Measurements from ENCODE around the gene XKR7.
A peak's percentile ranks its signal among the peaks of the same experiment; 100 is the strongest.
"Not testable (repeated sequence)": the region's sequence is repeated elsewhere in the genome, so short reads cannot be mapped to it uniquely, and the experiment has no call there.

XKR7 gene

DNA sequence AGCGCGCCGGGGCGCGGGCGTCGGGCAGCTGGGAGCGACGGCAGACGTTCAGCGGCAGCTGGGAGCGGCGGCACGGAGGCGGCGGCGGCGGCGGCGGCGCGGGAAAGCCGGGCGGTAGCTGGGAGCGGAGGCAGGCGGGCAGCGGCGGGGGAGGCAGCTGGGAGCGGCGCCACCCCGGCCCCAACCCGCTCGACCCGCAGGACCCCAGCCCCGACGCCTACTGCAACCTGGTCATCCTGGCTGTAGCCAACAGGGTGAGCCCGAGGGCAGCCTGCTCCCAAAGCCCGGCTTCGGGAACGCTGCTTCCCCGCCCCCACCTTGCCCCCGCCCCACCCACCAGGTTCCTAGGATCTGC lies 51.2 kb downstream of the XKR7 start:
- peak; percentile 62 for DNase-seq

DNA sequence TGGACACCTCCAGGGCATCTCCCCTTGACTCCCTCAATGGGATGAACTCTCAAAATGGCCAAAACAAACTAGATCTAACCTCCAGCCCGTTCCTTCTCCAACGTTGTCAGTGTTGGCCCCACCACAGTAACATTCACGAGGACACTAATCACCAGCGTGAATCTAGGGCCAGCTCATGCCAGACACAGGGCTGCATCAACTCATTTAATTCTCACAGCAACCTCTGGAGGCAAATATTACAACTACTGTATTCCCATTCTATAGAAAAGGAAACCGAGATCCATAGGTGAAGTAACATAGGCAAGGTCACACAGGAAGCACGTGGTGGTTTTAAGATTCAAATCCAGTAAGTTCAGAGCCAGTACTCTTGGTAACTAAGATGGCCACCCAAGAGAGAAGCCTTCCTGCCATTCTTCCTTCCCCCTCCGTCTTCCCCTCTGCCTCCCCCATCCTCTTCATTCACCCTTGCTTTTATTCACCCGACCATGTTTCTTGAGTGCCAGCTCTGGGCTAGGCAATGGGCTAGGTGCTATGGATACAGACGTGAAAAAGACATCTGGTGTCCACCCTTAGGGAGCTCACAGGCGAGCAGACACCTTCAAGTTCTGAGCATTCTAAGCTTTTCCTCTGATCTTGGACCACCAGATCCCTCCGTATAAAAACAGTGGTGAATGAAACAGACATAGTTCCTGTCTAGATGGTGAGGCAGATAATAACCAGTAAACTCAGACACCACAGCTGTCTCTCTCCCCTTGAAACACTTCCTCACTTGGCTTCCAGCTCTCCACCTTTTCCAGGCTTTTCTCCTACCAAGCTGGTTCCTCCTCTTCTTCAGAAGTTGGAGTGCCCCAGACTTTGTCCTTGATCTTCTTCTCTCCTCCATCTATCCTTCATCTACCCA lies 51.9 kb downstream of the XKR7 start:
- DNase-seq, result no peak

DNA sequence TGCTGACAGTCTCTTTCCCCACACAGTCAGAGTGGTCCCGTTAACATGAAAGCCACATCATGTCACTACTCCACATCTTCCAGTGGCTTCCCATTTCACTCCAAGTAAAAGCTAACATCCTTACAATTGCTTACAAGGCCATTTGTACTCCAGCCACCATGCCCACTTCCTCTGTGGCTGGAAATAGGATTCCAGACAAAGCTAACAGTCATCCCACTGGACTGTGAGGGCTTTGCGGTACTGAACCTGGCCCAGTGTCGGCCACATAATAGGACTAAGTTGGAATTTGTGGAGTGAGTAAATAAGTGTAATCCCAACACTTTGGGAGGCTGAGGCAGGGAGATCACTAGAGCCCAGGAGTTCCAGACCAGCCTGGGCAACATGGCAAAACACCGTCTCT lies 53.1 kb downstream of the XKR7 start:
- DNase-seq, result no peak

DNA sequence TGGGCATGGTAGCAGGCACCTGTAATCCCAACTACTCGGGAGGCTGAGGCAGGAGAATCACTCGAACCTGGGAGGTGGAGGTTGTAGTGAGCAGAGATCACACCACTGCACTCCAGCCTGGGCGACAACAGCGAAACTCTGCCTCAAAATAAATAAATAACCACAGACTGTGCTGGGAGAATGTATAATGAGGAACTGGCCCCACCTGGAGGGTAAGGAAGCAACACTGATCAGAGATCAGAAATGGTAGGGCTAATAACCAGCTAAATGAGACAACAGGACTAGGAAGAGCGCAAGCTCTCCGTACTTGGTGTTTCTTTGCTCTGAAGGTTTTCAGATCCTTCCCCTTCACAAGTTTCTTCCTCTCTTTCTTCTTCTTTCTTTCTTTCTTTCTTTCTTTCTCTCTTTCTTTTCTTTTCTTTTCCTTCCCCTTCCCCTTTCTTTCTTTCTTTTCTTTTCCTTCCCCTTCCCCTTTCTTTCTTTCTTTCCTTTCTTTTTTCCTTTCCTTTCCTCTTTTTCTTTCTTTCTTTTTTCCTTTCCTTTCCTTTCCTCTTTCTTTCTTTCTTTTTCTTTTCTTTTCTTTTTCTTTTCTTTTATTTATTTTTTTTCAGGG lies 56.8 kb downstream of the XKR7 start:
- no peak for DNase-seq

DNA sequence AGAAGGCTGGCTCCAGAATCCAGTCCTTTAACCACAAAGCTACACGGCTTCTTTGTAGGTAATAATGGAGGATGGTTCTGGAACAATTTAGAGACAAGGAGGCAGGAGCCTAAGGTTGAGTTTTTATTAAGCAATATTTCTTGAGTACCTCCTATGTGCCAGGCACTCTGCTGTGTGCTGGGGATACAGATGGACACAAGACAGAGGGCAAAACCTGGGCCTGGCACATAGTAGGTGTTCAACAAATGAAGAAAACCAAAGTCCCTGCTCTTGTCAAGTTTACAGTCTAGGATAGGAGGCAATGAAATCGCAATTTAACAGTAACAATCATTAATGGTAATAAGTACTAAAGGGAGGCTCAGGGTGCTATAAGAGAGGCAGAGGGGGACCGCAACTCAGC lies 59.7 kb downstream of the XKR7 start:
- DNase-seq, result no peak

DNA sequence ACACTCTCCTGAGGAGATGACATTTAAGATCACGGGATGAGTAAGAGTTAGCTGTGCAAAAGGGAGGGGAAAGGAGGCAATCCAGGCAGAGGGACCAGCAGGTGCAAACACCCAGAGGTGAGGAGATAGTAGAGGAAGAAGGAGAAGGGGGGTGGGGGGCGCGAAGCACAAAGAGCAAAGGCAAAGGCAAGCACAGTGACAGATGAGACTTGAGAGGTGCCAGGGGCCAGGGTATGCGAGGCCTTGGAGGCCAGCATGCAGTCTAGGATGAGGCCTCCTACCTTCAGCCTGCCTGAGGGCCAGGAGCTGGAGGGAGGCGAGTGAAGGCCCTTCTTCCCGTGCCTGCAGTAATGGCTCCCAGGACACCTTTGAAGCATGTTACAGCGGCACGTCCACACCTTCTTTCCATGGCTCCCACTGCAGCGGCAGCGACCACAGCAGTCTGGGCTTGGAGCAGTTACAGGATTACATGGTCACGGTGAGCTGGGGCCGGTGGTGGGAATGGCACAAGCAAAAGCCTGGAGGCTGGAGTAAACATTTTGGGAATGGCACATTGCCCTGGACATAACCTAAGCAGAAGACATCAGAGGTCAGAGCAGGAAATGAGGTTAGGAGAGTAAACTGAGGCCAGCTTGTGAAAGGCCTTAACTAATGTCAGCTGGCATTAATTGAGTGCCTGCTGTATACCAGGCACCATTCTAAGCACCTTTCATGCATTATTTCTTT lies 60.9 kb downstream of the XKR7 start:
- no peak for DNase-seq

DNA sequence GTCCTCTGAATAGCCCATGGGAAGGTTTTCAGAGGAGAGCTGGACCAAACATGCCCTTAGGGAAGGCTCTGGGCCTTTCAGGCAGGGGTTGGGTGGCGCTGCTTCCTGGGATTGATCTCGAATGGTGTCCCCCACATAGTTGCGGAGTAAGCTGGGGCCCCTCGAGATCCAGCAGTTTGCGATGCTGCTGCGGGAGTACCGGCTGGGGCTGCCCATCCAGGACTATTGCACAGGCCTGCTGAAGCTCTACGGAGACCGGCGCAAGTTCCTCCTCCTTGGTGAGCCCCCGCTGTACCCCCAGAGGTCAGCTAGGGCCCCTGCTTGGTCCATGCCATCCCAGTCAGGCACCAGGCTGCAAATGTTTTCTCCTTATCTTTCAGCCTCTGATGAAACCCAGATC lies 61.6 kb downstream of the XKR7 start:
- DNase-seq, result no peak

DNA sequence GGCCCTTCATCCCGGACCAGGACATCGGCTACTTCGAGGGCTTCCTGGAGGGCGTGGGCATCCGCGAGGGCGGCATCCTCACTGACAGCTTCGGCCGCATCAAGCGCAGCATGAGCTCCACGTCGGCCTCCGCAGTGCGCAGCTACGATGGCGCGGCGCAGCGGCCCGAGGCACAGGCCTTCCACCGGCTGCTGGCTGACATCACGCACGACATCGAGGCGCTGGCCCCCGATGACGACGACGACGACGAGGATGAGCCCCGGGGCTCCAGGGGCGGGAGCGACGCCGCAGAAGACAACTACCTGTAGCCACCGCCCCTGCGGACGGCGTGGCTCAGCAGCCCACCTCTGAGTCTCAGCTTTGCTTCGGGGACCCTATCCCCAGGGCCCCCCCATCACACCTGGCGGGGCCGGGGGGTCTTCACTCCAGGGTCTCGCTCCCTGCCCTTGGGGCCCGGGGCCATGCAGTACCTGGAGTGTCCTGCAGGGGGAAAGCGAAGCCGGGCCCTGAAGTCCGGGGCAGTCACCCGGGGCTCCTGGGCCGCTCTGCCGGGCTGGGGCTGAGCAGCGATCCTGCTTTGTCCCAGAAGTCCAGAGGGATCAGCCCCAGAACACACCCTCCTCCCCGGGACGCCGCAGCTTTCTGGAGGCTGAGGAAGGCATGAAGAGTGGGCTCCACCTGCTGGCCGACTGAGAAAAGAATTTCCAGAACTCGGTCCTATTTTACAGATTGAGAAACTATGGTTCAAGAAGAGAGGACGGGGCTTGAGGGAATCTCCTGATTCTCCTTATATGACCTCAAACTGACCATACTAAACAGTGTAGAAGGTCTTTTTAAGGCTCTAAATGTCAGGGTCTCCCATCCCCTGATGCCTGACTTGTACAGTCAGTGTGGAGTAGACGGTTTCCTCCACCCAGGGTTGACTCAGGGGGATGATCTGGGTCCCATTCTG lies 63.3 kb downstream of the XKR7 start:
- peak; percentile 67 for DNase-seq

DNA sequence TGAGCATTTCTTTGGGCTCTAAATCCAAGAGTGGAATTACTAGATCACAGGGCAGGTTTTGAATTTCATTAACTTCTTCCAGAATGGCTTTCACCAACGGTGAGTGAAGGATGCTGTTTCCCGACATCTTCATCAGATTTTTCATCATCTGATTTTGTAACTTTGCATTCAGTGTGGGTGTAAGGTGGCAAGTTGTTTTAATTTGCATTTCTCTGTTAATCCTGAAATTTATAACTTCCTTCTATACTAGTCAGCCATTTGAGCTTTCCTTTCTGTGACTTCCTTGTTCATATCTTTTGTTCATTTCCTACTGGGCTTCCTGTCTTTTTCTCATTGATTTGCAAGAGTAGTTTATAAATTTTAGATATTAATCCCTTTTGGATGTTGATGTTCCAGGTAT lies 65.4 kb downstream of the XKR7 start:
- no peak for DNase-seq

DNA sequence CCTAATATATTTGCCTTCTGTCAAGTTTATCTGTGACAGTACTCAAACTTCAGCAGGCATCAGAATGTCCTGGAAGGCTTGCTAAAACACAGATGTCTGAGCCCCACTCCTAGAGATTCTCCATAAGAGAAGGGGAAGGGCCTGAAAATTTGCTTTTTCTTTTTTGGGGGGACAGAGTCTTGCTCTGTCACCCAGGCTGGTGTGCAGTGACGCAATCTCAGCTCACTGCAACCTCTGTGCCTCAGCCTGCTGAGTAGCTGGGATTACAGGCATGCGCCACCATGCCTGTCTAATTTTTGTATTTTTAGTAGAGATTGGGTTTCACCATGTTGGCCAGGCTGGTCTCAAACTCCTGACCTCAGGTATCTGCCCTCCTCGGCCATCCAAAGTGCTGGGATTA lies 65.8 kb downstream of the XKR7 start:
- DNase-seq, result not testable (repeated sequence)

DNA sequence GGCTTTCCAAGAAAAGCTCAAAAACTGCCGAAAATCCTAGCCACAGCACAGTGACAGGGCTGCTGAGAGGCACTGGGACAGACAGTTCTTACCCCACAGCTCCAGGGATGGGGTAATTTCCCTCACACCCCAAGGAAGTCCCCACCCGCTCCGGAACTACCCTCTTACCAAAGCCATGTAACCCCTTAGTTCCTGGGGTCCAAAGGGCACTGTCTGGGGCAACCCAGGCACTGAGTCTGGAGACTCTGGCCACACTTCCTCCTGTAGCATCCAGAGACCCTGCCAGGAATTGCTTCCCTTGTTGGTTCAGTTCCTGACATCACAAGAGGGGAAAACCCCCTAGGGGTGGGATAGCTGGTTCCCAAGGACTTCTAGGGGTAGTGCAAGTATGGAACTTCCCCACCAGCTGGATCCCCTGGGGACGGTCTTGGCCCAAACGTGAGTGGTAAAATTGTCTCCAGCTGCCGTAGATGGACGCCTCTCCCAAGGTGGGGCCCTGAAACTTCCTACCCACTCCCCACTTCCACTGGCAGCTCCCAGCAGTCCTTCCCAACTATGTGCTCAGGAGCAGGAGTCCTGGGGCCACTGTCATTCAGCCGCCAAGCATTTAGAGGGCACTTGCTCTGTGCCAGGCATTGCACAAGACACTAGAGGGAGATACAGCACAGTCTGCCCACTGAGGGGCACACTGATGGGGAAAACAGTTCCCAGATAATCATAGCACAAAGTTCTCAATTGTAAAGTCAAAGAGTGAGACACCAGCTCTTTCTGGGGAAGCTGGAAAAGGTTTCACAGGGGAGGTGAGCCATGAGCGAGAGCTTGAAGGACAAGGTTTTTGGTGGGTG lies 66.9 kb downstream of the XKR7 start:
- no peak for DNase-seq

DNA sequence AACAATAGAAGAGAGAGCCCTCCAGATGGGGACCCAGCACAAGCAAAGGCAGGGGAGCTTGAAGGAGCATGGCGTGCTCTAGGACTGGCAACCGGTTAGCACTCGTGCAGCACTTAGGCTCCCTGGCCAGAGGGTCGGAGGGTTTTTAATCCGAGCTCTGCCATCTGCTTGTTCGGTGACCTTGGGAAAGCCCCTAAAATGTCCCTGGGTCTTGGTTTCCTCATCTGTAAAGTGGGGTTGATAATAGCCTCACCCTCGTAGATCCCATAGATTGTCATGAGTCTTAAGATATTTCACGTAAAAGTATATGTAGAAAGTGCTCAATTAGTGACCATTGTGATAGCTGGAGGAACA lies 67.5 kb downstream of the XKR7 start:
- DNase-seq, result no peak

DNA sequence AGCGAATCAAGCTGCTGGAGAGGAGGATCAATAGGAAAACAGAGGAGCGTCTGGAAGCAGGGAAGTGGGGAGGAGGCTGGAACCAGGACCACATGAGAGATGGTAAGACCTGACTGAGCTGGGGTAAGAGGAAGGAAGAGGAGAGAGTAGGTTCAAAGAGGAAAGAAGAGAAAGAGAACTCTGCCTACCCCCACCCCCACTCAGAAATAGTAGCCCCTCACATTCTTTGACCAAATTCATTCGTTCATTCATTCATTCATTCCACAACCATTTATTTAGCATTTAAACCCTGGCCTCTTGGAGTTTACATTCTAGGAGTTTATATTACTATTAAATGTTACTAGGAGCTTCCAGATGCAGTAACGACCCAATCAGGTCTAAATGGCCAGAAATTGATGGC lies 68.3 kb downstream of the XKR7 start:
- DNase-seq, result no peak

DNA sequence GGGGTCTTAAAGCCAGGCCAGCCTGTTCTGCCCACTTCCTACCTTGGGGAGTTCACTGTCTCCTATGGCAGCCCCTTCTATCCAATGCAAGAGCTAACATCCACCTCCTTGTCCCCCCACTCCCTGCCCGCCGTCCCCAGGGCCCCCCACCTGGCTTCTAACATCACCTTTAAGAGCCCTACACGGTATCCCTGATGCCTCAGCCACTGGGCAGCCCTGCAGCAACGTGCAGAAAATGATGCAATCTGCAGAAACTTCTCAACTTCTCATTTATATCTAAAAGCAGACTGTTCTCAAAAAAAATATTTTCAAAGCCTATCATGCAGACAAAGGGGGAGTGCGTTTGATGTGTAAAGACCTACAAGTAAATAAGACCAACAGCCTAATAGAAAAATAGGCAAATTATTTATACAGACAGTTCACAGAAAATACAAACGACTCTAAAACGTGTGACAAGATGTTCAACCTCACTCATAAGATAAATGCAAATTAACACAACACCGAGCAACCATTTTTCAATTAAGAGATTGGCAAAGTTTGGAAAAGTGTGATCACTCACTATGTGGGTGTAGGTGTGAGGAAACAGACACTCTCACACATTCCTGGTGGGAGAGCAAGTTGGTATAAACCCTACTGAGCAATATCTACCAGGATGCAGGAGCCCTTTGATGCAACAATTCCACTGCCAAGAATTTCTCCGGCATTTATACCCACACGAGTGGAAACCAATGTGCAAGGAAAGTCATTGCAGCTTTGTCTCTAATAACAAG lies 69.0 kb downstream of the XKR7 start:
- no peak for DNase-seq

DNA sequence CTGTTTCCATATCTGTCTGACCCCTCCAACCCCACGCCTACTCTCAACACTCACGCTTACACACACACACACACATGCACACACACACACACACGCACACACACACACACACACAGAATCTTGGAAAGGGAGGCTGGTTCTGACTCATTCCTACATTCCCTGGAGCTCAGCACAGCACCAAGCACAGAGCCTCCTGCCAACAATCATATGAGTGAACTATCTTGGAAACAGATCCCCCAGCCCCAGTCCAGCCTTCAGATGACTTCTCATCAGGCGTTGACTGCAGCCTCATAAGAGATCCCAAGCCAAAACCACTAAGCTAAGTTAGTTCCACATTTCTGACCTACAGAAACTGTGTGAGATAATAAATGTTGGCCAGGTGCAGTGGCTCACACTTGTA lies 70.0 kb downstream of the XKR7 start:
- DNase-seq, result no peak

DNA sequence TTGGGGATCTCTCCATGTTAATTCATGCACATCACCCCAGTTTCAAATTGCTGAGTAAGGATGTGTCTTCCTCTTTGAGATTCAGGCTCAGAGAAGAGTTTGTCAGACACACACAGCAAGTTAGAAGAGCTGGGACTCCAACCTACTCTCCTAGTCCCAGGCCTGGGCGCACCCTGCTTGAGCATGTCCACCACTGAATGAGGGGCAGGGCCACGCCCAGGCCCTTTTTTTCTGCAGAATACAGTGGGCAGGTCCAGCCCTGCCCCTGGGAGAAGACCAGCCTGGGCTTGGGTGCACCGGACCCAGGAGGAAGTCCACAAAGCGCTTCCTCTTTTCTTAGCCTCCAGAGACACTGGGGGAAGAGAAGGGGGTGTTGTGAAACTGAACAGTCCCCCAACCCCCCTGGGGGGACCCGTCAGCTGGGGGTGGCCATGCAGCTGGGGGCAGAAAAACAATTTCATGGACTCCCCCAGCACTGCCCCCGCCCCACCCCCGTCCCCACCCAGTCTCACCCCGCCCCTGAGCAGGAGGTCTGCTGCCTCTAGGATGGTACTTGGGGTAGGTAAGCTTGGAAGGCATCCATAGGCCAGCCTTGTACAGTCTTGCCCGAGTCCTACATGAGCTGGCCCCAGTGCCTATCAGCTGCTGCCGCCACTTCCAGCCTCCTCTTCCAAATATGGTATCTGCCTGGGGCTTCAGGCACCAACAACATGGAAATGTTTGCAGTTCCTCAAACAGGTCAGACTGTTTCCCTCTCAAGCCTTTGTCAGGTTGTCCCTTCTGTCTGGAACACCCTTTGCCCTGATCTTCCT lies 72.4 kb downstream of the XKR7 start:
- DNase-seq, result peak; percentile 16

DNA sequence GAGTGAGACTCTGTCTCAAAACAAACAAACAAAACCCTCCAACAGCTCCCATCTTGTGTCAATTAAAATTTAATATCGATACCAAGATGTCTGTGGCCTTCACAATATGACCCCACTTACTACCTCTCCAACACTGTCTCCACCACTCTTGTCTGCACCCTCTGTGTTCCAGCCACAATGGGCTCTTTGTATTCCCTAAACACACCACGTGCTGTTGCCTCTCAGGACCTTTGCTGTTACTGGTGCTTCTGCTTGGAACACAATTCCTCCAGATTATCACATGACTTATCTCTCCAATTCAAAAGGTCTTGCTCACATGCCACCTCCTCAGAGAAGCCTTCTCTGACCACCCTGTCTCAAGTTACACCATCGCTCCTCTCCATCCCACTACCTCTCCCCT lies 78.0 kb downstream of the XKR7 start:
- DNase-seq, result no peak

DNA sequence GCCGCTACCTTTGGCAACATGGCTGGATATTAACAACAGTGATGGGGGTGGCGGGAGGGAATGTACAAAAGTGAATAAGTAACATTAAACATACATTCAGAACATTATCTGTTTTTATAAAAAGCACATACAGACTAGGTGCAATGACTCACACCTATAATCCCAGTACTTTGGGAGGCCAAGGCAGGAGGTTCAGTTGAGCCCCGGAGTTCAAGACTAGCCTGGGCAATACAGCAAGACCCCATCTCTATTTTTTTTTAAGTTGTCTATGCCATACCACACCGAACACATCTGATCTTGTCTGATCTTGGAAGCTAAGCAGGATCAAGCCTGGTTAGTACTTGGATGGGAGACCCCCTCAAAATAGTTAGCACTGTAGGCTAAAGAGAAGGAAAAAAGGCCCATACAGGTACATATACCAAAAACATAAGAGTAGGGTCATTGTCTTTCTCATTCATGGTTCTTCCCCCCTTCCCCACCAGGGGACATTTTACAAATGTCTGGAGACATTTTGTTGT lies 82.4 kb downstream of the XKR7 start:
- no peak for DNase-seq

DNA sequence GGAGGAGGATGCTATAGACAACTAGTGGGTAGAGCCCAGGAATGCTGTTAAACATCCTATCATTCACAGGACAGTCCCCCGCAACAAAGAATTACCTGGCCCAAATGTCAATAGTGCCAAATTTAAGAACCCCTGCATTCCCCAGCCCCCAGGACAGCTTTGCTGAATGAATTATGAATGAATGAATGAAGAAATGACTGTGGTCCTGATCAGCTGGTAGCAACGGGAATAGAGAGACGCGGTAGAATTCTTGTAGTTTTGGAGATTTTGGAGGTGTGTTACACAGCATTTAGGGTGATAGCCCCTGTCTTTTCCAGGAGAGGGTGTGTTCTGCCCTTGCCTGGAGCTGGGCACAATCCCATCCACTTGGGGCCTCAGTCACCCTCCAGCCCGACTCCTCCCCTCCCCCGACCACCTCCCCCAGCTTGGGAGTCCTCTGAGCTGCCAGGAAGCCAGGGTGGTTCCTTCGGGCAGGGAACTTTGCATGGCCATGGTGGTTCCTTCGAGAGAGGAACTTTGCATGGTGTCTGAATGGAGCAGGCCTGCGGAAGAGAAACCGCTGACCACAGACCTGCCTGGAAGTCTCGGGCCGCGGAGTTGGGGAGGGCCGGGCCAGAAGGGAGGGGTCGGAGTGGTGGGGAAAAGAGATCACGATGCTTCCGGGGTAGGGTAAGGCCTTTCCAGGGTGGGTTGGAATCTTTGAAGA lies 83.1 kb downstream of the XKR7 start:
- DNase-seq, result no peak
